Naive thymus-derived CD4-positive, alpha-beta T cell (primary cell): ENCODE results near the gene RANBP2. TPM values are rescaled to one million over a fixed set of nuclear protein-coding genes. Genes with fewer than 3 reads are reported as not detected.
A peak's percentile ranks its signal among the peaks of the same experiment; 100 is the strongest.
"Not testable (repeated sequence)": the region's sequence is repeated elsewhere in the genome, so short reads cannot be mapped to it uniquely, and the experiment has no call there.

ENCODE experiments used
- ATAC-seq: fragments of 150-1000 bp; cut with Tn5 transposase; 2 replicates; pipeline ENCODE4 v1.10.0; 2021; ENCODE audit warnings: mild to moderate bottlenecking, moderate library complexity
- CTCF ChIA-PET: fragments of 350-600 bp; sonication (Branson Sonifier 250); formaldehyde crosslinking; loops from one replicate; lab custom pipeline; 2021; ENCODE audit warnings: antibody characterized with exemption; lab: Charles Lee
- POLR2A ChIA-PET: fragments of 350-600 bp; sonication (Branson Sonifier 250); formaldehyde crosslinking; loops from one replicate; lab custom pipeline; 2021; ENCODE audit warnings: antibody characterized with exemption, inconsistent platforms; lab: Charles Lee
- DNase-seq, 9 donors: peaks; one replicate each; pipeline versions ENCODE4 v3.0.0 to v3.0.0-alpha.2; 2020 to 2022; ENCODE audit warnings: mixed read lengths in 1 of 9
- H3K27ac ChIP-seq: one replicate; pipeline ENCODE4 v1.7.0; 2013; ENCODE audit warnings: mild to moderate bottlenecking, low read depth, low read length, moderate library complexity
- H3K27me3 ChIP-seq, 2 donors: one replicate each; pipeline ENCODE4 v1.7.0; 2013; ENCODE audit warnings: low read length in 2 of 2, mild to moderate bottlenecking in 2 of 2, moderate library complexity in 2 of 2; ENCODE audit not compliant: control insufficient read depth in 2 of 2, insufficient read depth in 2 of 2
- H3K36me3 ChIP-seq, 3 experiments: 1 replicate in 2 of 3; 2 replicates in 1 of 3; pipeline ENCODE4 v1.7.0; 2013; ENCODE audit warnings: low read length in 3 of 3, mild to moderate bottlenecking in 3 of 3, moderate library complexity in 1 of 3; ENCODE audit not compliant: insufficient read depth in 3 of 3, control insufficient read depth in 2 of 3
- H3K4me1 ChIP-seq, 2 donors: one replicate each; pipeline ENCODE4 v1.7.0; 2013; ENCODE audit warnings: low read length in 2 of 2, mild to moderate bottlenecking in 2 of 2, moderate library complexity in 1 of 2; ENCODE audit not compliant: control insufficient read depth in 2 of 2, insufficient read depth in 2 of 2
- H3K4me3 ChIP-seq: 2 replicates; pipeline ENCODE4 v1.7.0; 2013; ENCODE audit warnings: mild to moderate bottlenecking, low read length
- H3K9me3 ChIP-seq, 3 experiments: 1 replicate in 2 of 3; 2 replicates in 1 of 3; pipeline ENCODE4 v1.7.0; 2013; ENCODE audit warnings: low read length in 3 of 3; ENCODE audit not compliant: control insufficient read depth in 2 of 3
- H3K27ac Mint-ChIP-seq, 9 donors: one replicate each; pipeline ENCODE4 v1.8.0; 2020 to 2022; ENCODE audit warnings: mixed read lengths in 9 of 9, mild to moderate bottlenecking in 8 of 9, moderate library complexity in 5 of 9, inconsistent platforms in 2 of 9
- H3K27me3 Mint-ChIP-seq, 5 donors: one replicate each; pipeline ENCODE4 v1.8.0; 2021 to 2022; ENCODE audit warnings: mixed read lengths in 5 of 5, mild to moderate bottlenecking in 1 of 5
- H3K36me3 Mint-ChIP-seq, 5 donors: one replicate each; pipeline ENCODE4 v1.8.0; 2020 to 2022; ENCODE audit warnings: mixed read lengths in 5 of 5, mild to moderate bottlenecking in 3 of 5, inconsistent platforms in 1 of 5
- H3K4me1 Mint-ChIP-seq, 7 donors: one replicate each; pipeline ENCODE4 v1.8.0; 2020 to 2022; ENCODE audit warnings: mixed read lengths in 7 of 7, mild to moderate bottlenecking in 3 of 7, inconsistent platforms in 1 of 7
- H3K4me3 Mint-ChIP-seq, 10 donors: one replicate each; pipeline ENCODE4 v1.8.0; 2020 to 2022; ENCODE audit warnings: mild to moderate bottlenecking in 10 of 10, mixed read lengths in 10 of 10, moderate library complexity in 6 of 10, inconsistent platforms in 2 of 10
- H3K9me3 Mint-ChIP-seq, 11 donors: one replicate each; pipeline ENCODE4 v1.8.0; 2020 to 2022; ENCODE audit warnings: mixed read lengths in 11 of 11, mild to moderate bottlenecking in 4 of 11, inconsistent platforms in 1 of 11, moderate library complexity in 1 of 11
- intact Hi-C, 2 donors: fragments of 100-400 bp; cut with micrococcal nuclease; formaldehyde crosslinking; loops; one replicate each; pipeline ENCODE4 v1.15.1; 2023
- polyA plus RNA-seq, 2 donors: library from polyadenylated mRNA; unstranded; fragments of 300-500 nt; fragmentation: Illumina TruSeq; gene quantifications; one replicate each; pipeline ENCODE4 v1.2.3, GENCODE V29; 2021
- total RNA-seq, 6 experiments: library from RNA in 5 of 6; stranded (reverse) in 5 of 6; gene quantifications; 1 replicate in 5 of 6; 2 replicates in 1 of 6; pipeline ENCODE4 v1.2.3 and lab custom pipeline; 2021 to 2026

The RANBP2 gene
- total and polyA plus RNA-seq, 7 experiments from 2014 or later, result 15.2 to 118 (median 80.3) TPM

- not testable (repeated sequence) for H3K4me3 Mint-ChIP-seq
- H3K36me3 Mint-ChIP-seq, result peaks cover 0 to 19% (median 8%) of the 10 kb centered on the region in 5 donors
Measured at GRCh38 chr2:108680805-108681204, 38.5 kb upstream of the RANBP2 start.

GRCh38 chr2:108688818-108689756 is 30.2 kb upstream of the RANBP2 start:
- H3K27me3 Mint-ChIP-seq, result not testable (repeated sequence)

More at GRCh38 chr2:108680805-108681204, 38.5 kb upstream of the RANBP2 start:
- ATAC-seq, H3K4me1 ChIP-seq, H3K9me3 Mint-ChIP-seq, DNase-seq, intact Hi-C loops, H3K4me3 ChIP-seq, H3K27me3 ChIP-seq, H3K9me3 ChIP-seq, H3K27ac Mint-ChIP-seq, H3K27me3 Mint-ChIP-seq, CTCF ChIA-PET, POLR2A ChIA-PET, H3K36me3 ChIP-seq, H3K27ac ChIP-seq: not testable (repeated sequence)
- peaks cover 0 to 19% (median 0%) of the 10 kb centered on the region in 7 donors for H3K4me1 Mint-ChIP-seq

GRCh38 chr2:108690001-108690400 is 29.3 kb upstream of the RANBP2 start:
- POLR2A ChIA-PET, H3K36me3 ChIP-seq, H3K4me1 Mint-ChIP-seq, CTCF ChIA-PET, DNase-seq, H3K27me3 Mint-ChIP-seq, H3K36me3 Mint-ChIP-seq, H3K9me3 Mint-ChIP-seq, H3K4me3 Mint-ChIP-seq, H3K27ac ChIP-seq, H3K4me3 ChIP-seq, intact Hi-C loops, H3K4me1 ChIP-seq, H3K27me3 ChIP-seq, H3K9me3 ChIP-seq: not testable (repeated sequence)
- peak; percentile 73 for ATAC-seq
- H3K27ac Mint-ChIP-seq, result peak overlapping the region in 1 of 9 donors; percentile 68

More at GRCh38 chr2:108688818-108689756, 30.2 kb upstream of the RANBP2 start:
- H3K4me3 Mint-ChIP-seq, H3K36me3 ChIP-seq, CTCF ChIA-PET, H3K4me3 ChIP-seq, H3K9me3 ChIP-seq, H3K4me1 Mint-ChIP-seq, H3K4me1 ChIP-seq, POLR2A ChIA-PET, intact Hi-C loops, H3K27ac ChIP-seq, DNase-seq, H3K36me3 Mint-ChIP-seq, ATAC-seq, H3K27me3 ChIP-seq, H3K9me3 Mint-ChIP-seq: not testable (repeated sequence)
- peak overlapping the region in 1 of 9 donors; percentile 49 for H3K27ac Mint-ChIP-seq

GRCh38 chr2:108691447-108691846 is 27.8 kb upstream of the RANBP2 start:
- intact Hi-C loops, result no loop called here
- ChIA-PET CTCF (no interaction called here), POLR2A (no interaction called here)
- Mint-ChIP-seq H3K4me3 (no peak overlapping the region), H3K27me3 (no peaks in the 10 kb centered on the region), H3K27ac (no peak overlapping the region), H3K9me3 (no peaks in the 10 kb centered on the region), H3K4me1 (no peaks in the 10 kb centered on the region), H3K36me3 (peaks cover 0 to 1% (median 0%) of the 10 kb centered on the region in 5 donors)
- Histone ChIP-seq H3K4me1 (no peaks in the 10 kb centered on the region), H3K9me3 (no peaks in the 10 kb centered on the region), H3K27ac (no peak overlapping the region), H3K27me3 (no peaks in the 10 kb centered on the region), H3K4me3 (no peak overlapping the region), H3K36me3 (no peaks in the 10 kb centered on the region)
- DNase-seq (no peak), ATAC-seq (no peak)

GRCh38 chr2:108701208-108701607 is 18.1 kb upstream of the RANBP2 start:
- H3K27me3 ChIP-seq, result no peaks in the 10 kb centered on the region
- Mint-ChIP-seq H3K4me1 (peaks cover 0 to 4% (median 0%) of the 10 kb centered on the region in 7 donors), H3K27me3 (peaks cover 0 to 3% (median 0%) of the 10 kb centered on the region in 5 donors), H3K4me3 (no peak overlapping the region), H3K36me3 (no peaks in the 10 kb centered on the region), H3K27ac (no peak overlapping the region), H3K9me3 (peaks cover 0 to 8% (median 1%) of the 10 kb centered on the region in 11 donors)
- no peak overlapping the region for H3K4me3 ChIP-seq
- no peak for DNase-seq
- no peaks in the 10 kb centered on the region for H3K36me3 ChIP-seq
- H3K27ac ChIP-seq, result no peak overlapping the region
- no peaks in the 10 kb centered on the region for H3K9me3 ChIP-seq
- intact Hi-C loops, result no loop called here
- ChIA-PET POLR2A (no interaction called here), CTCF (interaction anchor here (1.0 kb wide), 1 partner anchor 65 kb away, joined by 3 read pairs; no protein-coding TSS in a partner anchor)
- no peaks in the 10 kb centered on the region for H3K4me1 ChIP-seq
- ATAC-seq, result no peak

- Histone ChIP-seq H3K27ac (no peak overlapping the region), H3K4me1 (no peaks in the 10 kb centered on the region), H3K4me3 (no peak overlapping the region), H3K36me3 (no peaks in the 10 kb centered on the region), H3K27me3 (no peaks in the 10 kb centered on the region), H3K9me3 (no peaks in the 10 kb centered on the region)
- intact Hi-C loops, result no loop called here
- POLR2A ChIA-PET, result no interaction called here
- H3K4me3 Mint-ChIP-seq, result no peak overlapping the region
- DNase-seq, result no peak
- peaks cover 0 to 13% (median 3%) of the 10 kb centered on the region in 11 donors for H3K9me3 Mint-ChIP-seq
- H3K4me1 Mint-ChIP-seq, result peaks cover 0 to 4% (median 0%) of the 10 kb centered on the region in 7 donors
- CTCF ChIA-PET, result interaction anchor here (1.0 kb wide), 1 partner anchor 65 kb away, joined by 3 read pairs; no protein-coding TSS in a partner anchor
- no peaks in the 10 kb centered on the region for H3K36me3 Mint-ChIP-seq
- no peak overlapping the region for H3K27ac Mint-ChIP-seq
- peaks cover 0 to 3% (median 0%) of the 10 kb centered on the region in 5 donors for H3K27me3 Mint-ChIP-seq
- no peak for ATAC-seq
Measured at GRCh38 chr2:108701806-108702205, 17.5 kb upstream of the RANBP2 start.
